Neural cell (in vitro differentiated cells): ENCODE measurements around the gene WWC1. TPM values are rescaled to one million over a fixed set of nuclear protein-coding genes. Genes with fewer than 3 reads are reported as not detected.

Experiments
- H2AFZ ChIP-seq: fragments of 200-600, 300-800 bp; sonication (generic), shearing (Covaris generic); 2 replicates; pipeline ENCODE4 v1.6.0; 2014; ENCODE audit warnings: low read depth, mild to moderate bottlenecking, antibody characterized with exemption, low read length, moderate library complexity
- H3F3A ChIP-seq: fragments of 200-600 bp; shearing (Covaris generic); 2 replicates; pipeline ENCODE4 v1.6.1; 2016; ENCODE audit warnings: mild to moderate bottlenecking, moderate library complexity, mixed read lengths, antibody characterized with exemption, low read length; ENCODE audit not compliant: insufficient read depth, poor library complexity, severe bottlenecking
- H3K27ac ChIP-seq: fragments of 200-600, 300-800 bp; sonication (generic), shearing (Covaris generic); 2 replicates; pipeline ENCODE4 v1.5.1; 2014; ENCODE audit warnings: mild to moderate bottlenecking, low read length, moderate library complexity
- H3K27me3 ChIP-seq: fragments of 300-800, 200-600 bp; sonication (generic), shearing (Covaris generic); 2 replicates; pipeline ENCODE4 v1.6.0; 2014; ENCODE audit warnings: mild to moderate bottlenecking, low read depth, low read length, moderate library complexity; ENCODE audit not compliant: insufficient read depth
- H3K36me3 ChIP-seq: fragments of 300-800, 200-600 bp; sonication (generic), shearing (Covaris generic); 2 replicates; pipeline ENCODE4 v1.5.1; 2014; ENCODE audit warnings: mild to moderate bottlenecking, antibody characterized with exemption, low read length, moderate library complexity; ENCODE audit not compliant: insufficient read depth
- H3K4me2 ChIP-seq: fragments of 300-800, 200-600 bp; sonication (generic), shearing (Covaris generic); 2 replicates; pipeline ENCODE4 v1.6.0; 2014; ENCODE audit warnings: mild to moderate bottlenecking, low read length
- H3K4me3 ChIP-seq: fragments of 300-800, 200-600 bp; sonication (generic), shearing (Covaris generic); 2 replicates; pipeline ENCODE4 v1.5.1; 2014; ENCODE audit warnings: mild to moderate bottlenecking, low read length, moderate library complexity
- H3K79me2 ChIP-seq: fragments of 200-600 bp; shearing (Covaris generic); replicated peaks from 2 replicates; pipeline ENCODE4 v1.6.0; 2014; ENCODE audit warnings: mild to moderate bottlenecking, low read length, moderate library complexity; ENCODE audit not compliant: insufficient read depth
- H3K9ac ChIP-seq: fragments of 300-800, 200-600 bp; sonication (generic), shearing (Covaris generic); 2 replicates; pipeline ENCODE4 v1.6.1; 2016; ENCODE audit warnings: mild to moderate bottlenecking, low read length, mixed read lengths
- H3K9me2 ChIP-seq: fragments of 200-600 bp; shearing (Covaris generic); 2 replicates; pipeline ENCODE4 v1.6.1; 2016; ENCODE audit warnings: mild to moderate bottlenecking, low read length, mixed read lengths; ENCODE audit not compliant: insufficient read depth
- H3K9me3 ChIP-seq: fragments of 200-600, 300-800 bp; sonication (generic), shearing (Covaris generic); 2 replicates; pipeline ENCODE4 v1.6.1; 2016; ENCODE audit warnings: mild to moderate bottlenecking, mixed run types, low read length, moderate library complexity, mixed read lengths
- H4K20me1 ChIP-seq: fragments of 200-600 bp; shearing (Covaris generic); 2 replicates; pipeline ENCODE4 v1.6.1; 2016; ENCODE audit warnings: mild to moderate bottlenecking, mixed run types; ENCODE audit not compliant: insufficient read depth
- CTCF ChIP-seq: fragments of 450-650 bp; IDR thresholded peaks from 2 replicates; pipeline ENCODE4 v1.5.1; 2014; ENCODE audit warnings: antibody characterized with exemption, mild to moderate bottlenecking, moderate library complexity; ENCODE audit not compliant: poor library complexity, severe bottlenecking
- EP300 ChIP-seq: fragments of 450-650 bp; conservative IDR thresholded peaks from 2 replicates; pipeline ENCODE4 v1.6.1; 2014; ENCODE audit warnings: antibody characterized with exemption, mild to moderate bottlenecking, moderate library complexity; ENCODE audit not compliant: poor library complexity, severe bottlenecking
- EZH2 ChIP-seq: fragments of 200-600, 300-800 bp; shearing (Covaris generic), sonication (generic); IDR thresholded peaks from 2 replicates; pipeline ENCODE4 v1.6.1; 2014; ENCODE audit warnings: antibody characterized with exemption, low read length, borderline replicate concordance, mild to moderate bottlenecking; ENCODE audit not compliant: insufficient read depth, poor library complexity, severe bottlenecking
- MXI1 ChIP-seq: fragments of 450-650 bp; conservative IDR thresholded peaks from 2 replicates; pipeline ENCODE4 v1.6.1; 2014; ENCODE audit warnings: antibody characterized with exemption, mild to moderate bottlenecking; ENCODE audit not compliant: poor library complexity, severe bottlenecking
- POLR2AphosphoS5 ChIP-seq: IDR thresholded peaks from 2 replicates; pipeline ENCODE4 v1.6.1; 2012
- RAD21 ChIP-seq: fragments of 450-650 bp; conservative IDR thresholded peaks from 2 replicates; pipeline ENCODE4 v1.6.1; 2014; ENCODE audit warnings: antibody characterized with exemption, mild to moderate bottlenecking, moderate library complexity
- REST ChIP-seq: IDR thresholded peaks from 2 replicates; pipeline ENCODE4 v1.6.1; 2012; ENCODE audit warnings: borderline replicate concordance
- SMC3 ChIP-seq: fragments of 450-650 bp; conservative IDR thresholded peaks from 2 replicates; pipeline ENCODE4 v1.6.1; 2014; ENCODE audit warnings: antibody characterized with exemption, mild to moderate bottlenecking, moderate library complexity; ENCODE audit not compliant: poor library complexity
- TAF1 ChIP-seq: IDR thresholded peaks from 2 replicates; pipeline ENCODE4 v1.6.1; 2012; ENCODE audit warnings: low read depth
- polyA plus RNA-seq: library from polyadenylated mRNA; depleted of rRNA; stranded (reverse); fragments of >200 nt; gene quantifications from 2 replicates; pipeline ENCODE4 v1.2.3, GENCODE V29; 2014

The WWC1 gene
- polyA plus RNA-seq, 1 donor from 2014 or later: 0.97 TPM

GRCh38 chr5:168427224-168427623, 135.8 kb downstream of the WWC1 start:
- H4K20me1 ChIP-seq: no peaks in the 10 kb centered on the region
- TF ChIP-seq RAD21 (no peak), TAF1 (no peak), MXI1 (no peak), SMC3 (no peak), POLR2AphosphoS5 (no peak)
- H3K27me3 ChIP-seq: no peaks in the 10 kb centered on the region
- H3K4me2 ChIP-seq: no peak overlapping the region
- no peak overlapping the region for H3K4me3 ChIP-seq
- H3K9ac ChIP-seq: no peak overlapping the region
- H3K9me3 ChIP-seq: no peaks in the 10 kb centered on the region
- no peaks in the 10 kb centered on the region for H3K79me2 ChIP-seq
- no peak overlapping the region for H2AFZ ChIP-seq
- H3K9me2 ChIP-seq: no peaks in the 10 kb centered on the region
- no peaks in the 10 kb centered on the region for H3F3A ChIP-seq
- no peak overlapping the region for H3K27ac ChIP-seq
- no peaks in the 10 kb centered on the region for H3K36me3 ChIP-seq

GRCh38 chr5:168428552-168428951, 137.1 kb downstream of the WWC1 start:
- H3K4me2 ChIP-seq: no peak overlapping the region
- H3K9ac ChIP-seq: no peak overlapping the region
- H3F3A ChIP-seq: no peaks in the 10 kb centered on the region
- TF ChIP-seq REST: no peak
- no peak for TF ChIP-seq RAD21
- TF ChIP-seq EP300: no peak
- no peak for TF ChIP-seq MXI1
- TF ChIP-seq TAF1: no peak
- no peak for TF ChIP-seq CTCF
- no peak for TF ChIP-seq POLR2AphosphoS5
- no peak for TF ChIP-seq SMC3
- no peak for TF ChIP-seq EZH2
- no peaks in the 10 kb centered on the region for H3K9me2 ChIP-seq
- no peaks in the 10 kb centered on the region for H3K9me3 ChIP-seq
- no peak overlapping the region for H2AFZ ChIP-seq
- H3K27me3 ChIP-seq: no peaks in the 10 kb centered on the region
- no peaks in the 10 kb centered on the region for H4K20me1 ChIP-seq
- H3K36me3 ChIP-seq: no peaks in the 10 kb centered on the region
- no peaks in the 10 kb centered on the region for H3K79me2 ChIP-seq
- no peak overlapping the region for H3K4me3 ChIP-seq
- no peak overlapping the region for H3K27ac ChIP-seq

- no peak overlapping the region for H3K4me2 ChIP-seq
- H3K9me2 ChIP-seq: no peaks in the 10 kb centered on the region
- no peaks in the 10 kb centered on the region for H4K20me1 ChIP-seq
- H3K36me3 ChIP-seq: no peaks in the 10 kb centered on the region
- H3F3A ChIP-seq: no peaks in the 10 kb centered on the region
- TF ChIP-seq MXI1 (no peak), REST (no peak), RAD21 (no peak), SMC3 (no peak), EP300 (no peak), TAF1 (no peak)
- H3K9ac ChIP-seq: no peak overlapping the region
- H2AFZ ChIP-seq: no peak overlapping the region
- H3K9me3 ChIP-seq: no peaks in the 10 kb centered on the region
- H3K79me2 ChIP-seq: no peaks in the 10 kb centered on the region
- no peak overlapping the region for H3K27ac ChIP-seq
- no peak overlapping the region for H3K4me3 ChIP-seq
- H3K27me3 ChIP-seq: no peaks in the 10 kb centered on the region
Measured at GRCh38 chr5:168430296-168430695, 138.9 kb downstream of the WWC1 start.
